GM12878 (cell line): Measurements from ENCODE around the gene HTR1D. TPM values are rescaled to one million over a fixed set of nuclear protein-coding genes. Genes with fewer than 3 reads are reported as not detected.
"Not testable (repeated sequence)": the region's sequence is repeated elsewhere in the genome, so short reads cannot be mapped to it uniquely, and the experiment has no call there.

Experiments
- ATAC-seq: fragments of 200-7000 bp; cut with Tn5 transposase; 3 replicates; pipeline ENCODE4 v1.9.1; 2020; ENCODE audit warnings: mild to moderate bottlenecking, moderate library complexity
- BruUV-seq: library from RNA; stranded (reverse); fragments of 400-500 nt; replicated peaks from 2 replicates; lab custom pipeline; 2021; lab: Mats Ljungman, UMichigan
- CTCF ChIA-PET: fragments of 300-600 bp; sonication (Branson Sonifier 250); formaldehyde crosslinking; extraction: SDS; loops from one replicate; lab custom pipeline; 2021; ENCODE audit warnings: inconsistent platforms; lab: Yijun Ruan, JAX
- POLR2A ChIA-PET: fragments of 350-600 bp; formaldehyde crosslinking; extraction: SDS; loops from one replicate; lab custom pipeline; 2021; ENCODE audit warnings: inconsistent platforms; lab: Charles Lee
- RAD21 ChIA-PET: fragments of 300-600 bp; sonication (Branson Sonifier 250); formaldehyde crosslinking; loops from one replicate; lab custom pipeline; 2023; ENCODE audit warnings: antibody characterized with exemption; ENCODE audit not compliant: unreplicated experiment; lab: Charles Lee
- SMC1A ChIA-PET: fragments of 300-600 bp; sonication (Branson Sonifier 250); formaldehyde crosslinking; loops from one replicate; lab custom pipeline; 2023; ENCODE audit not compliant: unreplicated experiment, uncharacterized antibody; lab: Charles Lee
- DNase-seq: peaks from one replicate; pipeline ENCODE4 v3.0.0-alpha.2; 2011; ENCODE audit warnings: low read depth, low spot score
- FAIRE-seq: peaks from 3 replicates; lab custom pipeline; 2011; peaks lifted over from hg19 to GRCh38; lab: Jason Lieb, UNC
- H2AFZ ChIP-seq: 2 replicates; pipeline ENCODE4 v1.6.0; 2011; ENCODE audit warnings: low read depth, low read length, control low read depth; ENCODE audit not compliant: control insufficient read depth
- H3K27ac ChIP-seq: 2 replicates; pipeline ENCODE4 v1.5.1; 2011; ENCODE audit warnings: control low read depth; ENCODE audit not compliant: control insufficient read depth, insufficient read depth
- H3K27me3 ChIP-seq, 2 experiments: replicated peaks in 1 of 2; 2 replicates each; pipeline versions ENCODE4 v1.6.0 to v1.6.1; 2011; ENCODE audit warnings: low read length in 1 of 2; ENCODE audit not compliant: control insufficient read depth in 2 of 2, insufficient read depth in 2 of 2
- H3K36me3 ChIP-seq, 2 experiments: 2 replicates each; pipeline ENCODE4 v1.5.1; 2011; ENCODE audit warnings: low read length in 1 of 2; ENCODE audit not compliant: control insufficient read depth in 2 of 2, insufficient read depth in 2 of 2
- H3K4me1 ChIP-seq: 2 replicates; pipeline ENCODE4 v1.6.1; 2011; ENCODE audit warnings: mild to moderate bottlenecking, low read length, moderate library complexity, mixed read lengths; ENCODE audit not compliant: control insufficient read depth, insufficient read depth
- H3K4me2 ChIP-seq: 2 replicates; pipeline ENCODE4 v1.6.0; 2011; ENCODE audit warnings: control low read depth; ENCODE audit not compliant: control insufficient read depth, insufficient read depth
- H3K4me3 ChIP-seq: fragments of 200-600 bp; sonication (generic); 2 replicates; pipeline ENCODE4 v1.5.1; 2016
- H3K79me2 ChIP-seq: 2 replicates; pipeline ENCODE4 v1.6.0; 2011; ENCODE audit warnings: low read length; ENCODE audit not compliant: control insufficient read depth, insufficient read depth
- H3K9ac ChIP-seq: 2 replicates; pipeline ENCODE4 v1.8.0; 2011; ENCODE audit warnings: low read length, control low read depth, mixed read lengths; ENCODE audit not compliant: control insufficient read depth, insufficient read depth
- H3K9me3 ChIP-seq: replicated peaks from 3 replicates; pipeline ENCODE4 v1.5.1; 2011; ENCODE audit warnings: mild to moderate bottlenecking, low read length; ENCODE audit not compliant: control insufficient read depth, insufficient read depth
- H4K20me1 ChIP-seq: 2 replicates; pipeline ENCODE4 v1.6.0; 2011; ENCODE audit not compliant: control insufficient read depth, insufficient read depth
- CEBPB ChIP-seq, 2 experiments: fragments of 150-350 bp in 1 of 2; IDR thresholded peaks; 2 replicates each; pipeline ENCODE4 v1.6.1; 2012 to 2014; ENCODE audit warnings: low read depth in 2 of 2, low read length in 2 of 2, borderline replicate concordance in 1 of 2, inconsistent platforms in 1 of 2
- NFYB ChIP-seq: IDR thresholded peaks from 2 replicates; pipeline ENCODE4 v1.6.1; 2011; ENCODE audit warnings: low read depth, mild to moderate bottlenecking, low read length, improper control_type of control experiment, moderate library complexity; ENCODE audit not compliant: insufficient read depth
- SIX5 ChIP-seq: IDR thresholded peaks from 2 replicates; pipeline ENCODE4 v1.6.1; 2011; ENCODE audit warnings: mild to moderate bottlenecking, low read depth, low read length, moderate library complexity; ENCODE audit not compliant: severe bottlenecking
- WGBS: methylation state at CpG from one replicate; pipeline ENCODE4 v1.1.6; 2016; ENCODE audit warnings: low lambda C conversion rate; ENCODE audit not compliant: insufficient replicate concordance, insufficient coverage; ENCODE audit errors: missing lambda C conversion rate; 5-methylcytosine and 5-hydroxymethylcytosine counted together
- in situ Hi-C: fragments of 300-500 bp; cut with MboI; formaldehyde crosslinking; loops from 9 replicates; pipeline ENCODE4 v1.14.3; 2018; ENCODE audit warnings: mixed read lengths
- intact Hi-C: fragments of 100-400 bp; cut with micrococcal nuclease; formaldehyde crosslinking; loops from one replicate; pipeline ENCODE4 v1.14.2; 2022; ENCODE audit not compliant: unreplicated experiment
- polyA plus RNA-seq, 11 experiments: library from polyadenylated mRNA; depleted of rRNA in 4 of 11; unstranded in 6 of 11; stranded (reverse) in 5 of 11; fragments of >200 nt; fragmentation: Nextera tagmentation in 4 of 11; fragmentation: Illumina TruSeq in 1 of 11; extraction: Ambion mirVana in 4 of 11; extraction: Trizol in 1 of 11; gene quantifications; 1 replicate in 1 of 11; 2 replicates in 10 of 11; pipeline versions ENCODE4 v1.2.1 to v1.2.3, GENCODE V29; 2011 to 2016; ENCODE audit warnings: inconsistent platforms in 2 of 11, missing spikeins in 2 of 11, low read depth in 1 of 11
- total RNA-seq, 4 experiments: library from RNA; depleted of rRNA in 3 of 4; stranded (reverse); fragments of >200 nt in 3 of 4; fragmentation: Illumina TruSeq in 1 of 4; extraction: Trizol in 1 of 4; gene quantifications; 2 replicates each; pipeline versions ENCODE4 v1.2.1 to v1.2.3, GENCODE V29; 2013 to 2021
- TF ChIP-seq, protein P1 (sequence below): fragments of 450-650 bp; IDR thresholded peaks from 2 replicates; pipeline ENCODE4 v1.6.1; 2018; ENCODE audit warnings: mild to moderate bottlenecking, low read depth, moderate library complexity; ENCODE audit not compliant: partially characterized antibody

Gene HTR1D
- total and polyA plus RNA-seq, 10 of the 15 experiments (the other 5 are each of a cell fraction or from before 2014, with no cell fraction given) = 0.07 TPM; not detected in 9

DNA sequence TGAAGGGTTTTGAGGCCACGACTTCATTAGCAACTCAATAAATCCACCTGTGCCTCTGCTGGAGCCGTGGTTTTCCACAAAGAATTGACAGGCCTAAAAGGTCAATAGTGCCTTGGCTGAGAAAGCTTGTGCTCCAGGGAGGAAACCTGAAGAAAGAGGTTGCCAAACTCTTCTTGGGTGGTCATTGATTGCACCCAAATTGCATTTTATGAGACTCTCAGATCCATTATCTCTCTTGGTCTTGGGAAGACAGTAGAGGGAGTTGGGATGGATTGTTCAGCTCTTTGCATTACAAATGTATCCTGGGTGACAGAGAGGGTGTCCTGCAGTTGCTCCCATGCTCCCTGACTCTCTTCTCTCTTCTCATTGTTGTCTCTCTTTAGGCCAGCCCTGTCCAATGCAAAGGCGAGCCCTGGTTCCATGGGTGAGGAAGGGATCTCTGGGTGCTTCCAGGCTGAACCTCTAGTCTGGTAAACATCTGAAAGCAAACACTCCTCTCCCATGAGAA is 46.1 kb upstream of the HTR1D start (continued):
- no peak for TF ChIP-seq CEBPB (IDR thresholded peaks at IDR 0.05; ENCODE audit: borderline replicate concordance in 1 of 2, low read depth in 2 of 2, low read length in 2 of 2)
- TF ChIP-seq, protein P1, sequence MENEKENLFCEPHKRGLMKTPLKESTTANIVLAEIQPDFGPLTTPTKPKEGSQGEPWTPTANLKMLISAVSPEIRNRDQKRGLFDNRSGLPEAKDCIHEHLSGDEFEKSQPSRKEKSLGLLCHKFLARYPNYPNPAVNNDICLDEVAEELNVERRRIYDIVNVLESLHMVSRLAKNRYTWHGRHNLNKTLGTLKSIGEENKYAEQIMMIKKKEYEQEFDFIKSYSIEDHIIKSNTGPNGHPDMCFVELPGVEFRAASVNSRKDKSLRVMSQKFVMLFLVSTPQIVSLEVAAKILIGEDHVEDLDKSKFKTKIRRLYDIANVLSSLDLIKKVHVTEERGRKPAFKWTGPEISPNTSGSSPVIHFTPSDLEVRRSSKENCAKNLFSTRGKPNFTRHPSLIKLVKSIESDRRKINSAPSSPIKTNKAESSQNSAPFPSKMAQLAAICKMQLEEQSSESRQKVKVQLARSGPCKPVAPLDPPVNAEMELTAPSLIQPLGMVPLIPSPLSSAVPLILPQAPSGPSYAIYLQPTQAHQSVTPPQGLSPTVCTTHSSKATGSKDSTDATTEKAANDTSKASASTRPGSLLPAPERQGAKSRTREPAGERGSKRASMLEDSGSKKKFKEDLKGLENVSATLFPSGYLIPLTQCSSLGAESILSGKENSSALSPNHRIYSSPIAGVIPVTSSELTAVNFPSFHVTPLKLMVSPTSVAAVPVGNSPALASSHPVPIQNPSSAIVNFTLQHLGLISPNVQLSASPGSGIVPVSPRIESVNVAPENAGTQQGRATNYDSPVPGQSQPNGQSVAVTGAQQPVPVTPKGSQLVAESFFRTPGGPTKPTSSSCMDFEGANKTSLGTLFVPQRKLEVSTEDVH = no peak
- TF ChIP-seq NFYB = no peak
- no peak for TF ChIP-seq SIX5

DNA sequence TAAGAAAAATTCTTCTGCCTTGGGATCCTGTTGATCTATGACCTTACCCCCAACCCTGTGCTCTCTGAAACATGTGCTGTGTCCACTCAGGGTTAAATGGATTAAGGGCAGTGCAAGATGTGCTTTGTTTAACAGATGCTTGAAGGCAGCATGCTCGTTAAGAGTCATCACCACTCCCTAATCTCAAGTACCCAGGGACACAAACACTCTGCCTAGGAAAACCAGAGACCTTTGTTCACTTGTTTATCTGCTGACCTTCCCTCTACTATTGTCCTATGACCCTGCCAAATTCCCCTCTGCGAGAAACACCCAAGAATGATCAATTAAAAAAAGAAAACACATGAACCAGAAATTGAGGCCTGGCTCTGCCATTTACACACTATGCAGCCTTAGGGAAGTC is 40.8 kb upstream of the HTR1D start:
- DNase-seq, BruUV-seq, H3K27ac ChIP-seq, H3K4me3 ChIP-seq, POLR2A ChIA-PET, H3K27me3 ChIP-seq, RAD21 ChIA-PET, H3K4me2 ChIP-seq, H3K9me3 ChIP-seq, intact Hi-C loops, ATAC-seq, SMC1A ChIA-PET, H3K4me1 ChIP-seq, H3K36me3 ChIP-seq, FAIRE-seq, in situ Hi-C loops, H4K20me1 ChIP-seq, H3K9ac ChIP-seq, H2AFZ ChIP-seq, H3K79me2 ChIP-seq: not testable (repeated sequence)
- 0% methylated on average over 1 of the region's 2 CpGs for WGBS
- CTCF ChIA-PET = interaction anchor here (0.5 kb wide), 1 partner anchor 15 kb away, joined by 3 read pairs; no protein-coding TSS in a partner anchor

DNA sequence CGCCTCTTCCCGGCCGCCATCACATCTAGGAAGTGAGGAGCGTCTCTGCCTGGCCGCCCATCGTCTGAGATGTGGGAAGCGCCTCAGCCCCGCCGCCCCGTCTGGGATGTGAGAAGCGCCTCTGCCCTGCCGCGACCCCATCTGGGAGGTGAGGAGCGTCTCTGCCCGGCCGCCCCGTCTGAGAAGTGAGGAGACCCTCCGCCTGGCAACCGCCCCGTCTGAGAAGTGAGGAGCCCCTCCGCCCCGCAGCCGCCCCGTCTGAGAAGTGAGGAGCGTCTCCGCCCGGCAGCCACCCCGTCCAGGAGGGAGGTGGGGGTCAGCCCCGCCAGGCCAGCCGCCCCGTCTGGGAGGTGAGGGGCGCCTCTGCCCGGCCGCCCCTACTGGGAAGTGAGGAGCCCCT is 40.1 kb upstream of the HTR1D start:
- SMC1A ChIA-PET, H3K79me2 ChIP-seq, H3K27me3 ChIP-seq, H3K36me3 ChIP-seq, POLR2A ChIA-PET, BruUV-seq, H3K4me1 ChIP-seq, FAIRE-seq, H4K20me1 ChIP-seq, H3K27ac ChIP-seq, CTCF ChIA-PET, intact Hi-C loops, in situ Hi-C loops, ATAC-seq, DNase-seq, H3K9ac ChIP-seq, H3K4me3 ChIP-seq, H3K9me3 ChIP-seq, H3K4me2 ChIP-seq, H2AFZ ChIP-seq, RAD21 ChIA-PET: not testable (repeated sequence)
- WGBS = 88% methylated on average over 19 of the region's 34 CpGs
